Measurements from ENCODE around the gene GOLGA8T. TPM values are rescaled to one million over a fixed set of nuclear protein-coding genes. Genes with fewer than 3 reads are reported as not detected.

The GOLGA8T gene
- total and polyA plus RNA-seq, 2 of the 8 experiments (the other 6 are each of a cell fraction or from before 2014, with no cell fraction given) = 0.03 to 1.0 TPM

Small RNA genes within 50 kb of the gene (small RNA-seq; reads per million reads assigned to genes)
- gene AC120045.2 (ENCODE audit: insufficient read depth) (not detected), gene RF00096 (ENCODE audit: insufficient read depth) (not detected), gene RN7SL469P (ENCODE audit: insufficient read depth) (not detected), gene RN7SL673P (ENCODE audit: insufficient read depth) (not detected)

Other genes starting within 250 kb of the GOLGA8T start
- not detected in 2 replicates for gene GOLGA8J, start 52.1 kb upstream of the GOLGA8T start, total RNA-seq (2021; fragmentation: NEBNext Ultra II Directional; extraction: Animal tissue kit (Norgen Biotek cat#: 25700))
- not detected in 2 replicates for gene GOLGA8J, start 52.1 kb upstream of the GOLGA8T start, polyA plus RNA-seq (2011; rRNA removed)